Colonic mucosa (tissue), 4 donors: Measurements from ENCODE around the gene ZNF17. TPM values are rescaled to one million over a fixed set of nuclear protein-coding genes. Genes with fewer than 3 reads are reported as not detected.

Experiments used
- DNase-seq: peaks from one replicate; pipeline ENCODE4 v3.0.0-alpha.2; 2020
- H3K27ac ChIP-seq: fragments of 200-600 bp; one replicate; pipeline ENCODE4 v1.8.0; 2021
- H3K27me3 ChIP-seq: fragments of 200-600 bp; one replicate; pipeline ENCODE4 v1.8.0; 2021
- H3K36me3 ChIP-seq: fragments of 200-600 bp; one replicate; pipeline ENCODE4 v1.8.0; 2021
- H3K4me1 ChIP-seq: fragments of 200-600 bp; one replicate; pipeline ENCODE4 v1.8.0; 2021; ENCODE audit warnings: mild to moderate bottlenecking
- H3K4me3 ChIP-seq: fragments of 200-600 bp; one replicate; pipeline ENCODE4 v1.8.0; 2021
- H3K9ac ChIP-seq, 2 donors: one replicate each; pipeline ENCODE4 v1.7.0; 2013; ENCODE audit warnings: control low read depth in 2 of 2, low read depth in 2 of 2, low read length in 2 of 2
- H3K9me3 ChIP-seq: fragments of 200-600 bp; one replicate; pipeline ENCODE4 v1.8.0; 2021
- intact Hi-C: fragments of 100-400 bp; cut with DNase I; formaldehyde crosslinking; loops from one replicate; pipeline ENCODE4 v1.14.1; 2022
- total RNA-seq, 2 donors: library from RNA; stranded (reverse); fragmentation: NEBNext Ultra II Directional in 1 of 2; extraction: Animal tissue kit (Norgen Biotek cat#: 25700) in 1 of 2; gene quantifications; one replicate each; pipeline ENCODE4 v1.2.1, GENCODE V29; 2021
- TF ChIP-seq, protein P1 (sequence below): fragments of 200-600 bp; IDR thresholded peaks from one replicate; pipeline ENCODE4 v1.8.0; 2022; ENCODE audit warnings: antibody characterized with exemption, mild to moderate bottlenecking
- donor health status: healthy.
- donor health status: DM: no; HTN: no; CAD: no.
- donor health status: DM: no; HTN: no; CAD: no.

The ZNF17 gene
- total RNA-seq, 2 donors from 2014 or later: 6.2 to 6.9 TPM

DNA sequence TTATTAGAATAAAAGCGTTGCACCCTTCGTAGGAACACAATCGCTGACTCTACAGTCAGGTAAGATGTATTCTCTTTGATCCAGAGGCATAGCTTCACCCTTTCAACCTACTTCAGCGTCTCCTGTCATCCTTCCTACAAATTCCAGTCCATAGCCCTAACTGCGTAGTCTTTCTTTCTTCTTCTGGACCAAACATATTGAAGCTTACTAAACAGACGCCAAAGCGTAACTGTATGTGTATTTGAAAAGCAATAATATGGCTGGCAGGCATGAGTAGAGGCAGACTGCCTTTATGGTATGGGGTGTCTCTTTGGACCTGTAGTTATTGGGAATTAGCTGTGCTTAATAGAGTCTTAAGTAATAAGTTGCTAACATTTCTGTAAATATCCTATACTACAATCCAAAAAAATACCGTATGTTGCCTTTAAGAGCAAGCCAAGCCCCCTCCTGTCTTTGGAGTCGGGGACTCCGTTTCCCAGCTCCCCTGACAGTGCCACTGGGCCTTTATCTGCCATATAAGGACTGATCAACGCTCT lies 21.7 kb upstream of the ZNF17 start:
- DNase-seq: no peak
- H3K9ac ChIP-seq: peak overlapping the region in 1 of 2 donors; percentile 82
- no peaks in the 10 kb centered on the region for H3K27me3 ChIP-seq
- intact Hi-C loops: no loop called here
- no peaks in the 10 kb centered on the region for H3K9me3 ChIP-seq
- TF ChIP-seq, protein P1, sequence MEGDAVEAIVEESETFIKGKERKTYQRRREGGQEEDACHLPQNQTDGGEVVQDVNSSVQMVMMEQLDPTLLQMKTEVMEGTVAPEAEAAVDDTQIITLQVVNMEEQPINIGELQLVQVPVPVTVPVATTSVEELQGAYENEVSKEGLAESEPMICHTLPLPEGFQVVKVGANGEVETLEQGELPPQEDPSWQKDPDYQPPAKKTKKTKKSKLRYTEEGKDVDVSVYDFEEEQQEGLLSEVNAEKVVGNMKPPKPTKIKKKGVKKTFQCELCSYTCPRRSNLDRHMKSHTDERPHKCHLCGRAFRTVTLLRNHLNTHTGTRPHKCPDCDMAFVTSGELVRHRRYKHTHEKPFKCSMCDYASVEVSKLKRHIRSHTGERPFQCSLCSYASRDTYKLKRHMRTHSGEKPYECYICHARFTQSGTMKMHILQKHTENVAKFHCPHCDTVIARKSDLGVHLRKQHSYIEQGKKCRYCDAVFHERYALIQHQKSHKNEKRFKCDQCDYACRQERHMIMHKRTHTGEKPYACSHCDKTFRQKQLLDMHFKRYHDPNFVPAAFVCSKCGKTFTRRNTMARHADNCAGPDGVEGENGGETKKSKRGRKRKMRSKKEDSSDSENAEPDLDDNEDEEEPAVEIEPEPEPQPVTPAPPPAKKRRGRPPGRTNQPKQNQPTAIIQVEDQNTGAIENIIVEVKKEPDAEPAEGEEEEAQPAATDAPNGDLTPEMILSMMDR: no peak
- no peaks in the 10 kb centered on the region for H3K36me3 ChIP-seq
- no peaks in the 10 kb centered on the region for H3K4me1 ChIP-seq
- H3K27ac ChIP-seq: peak overlapping the region; percentile 65
- peak overlapping the region; percentile 53 for H3K4me3 ChIP-seq

DNA sequence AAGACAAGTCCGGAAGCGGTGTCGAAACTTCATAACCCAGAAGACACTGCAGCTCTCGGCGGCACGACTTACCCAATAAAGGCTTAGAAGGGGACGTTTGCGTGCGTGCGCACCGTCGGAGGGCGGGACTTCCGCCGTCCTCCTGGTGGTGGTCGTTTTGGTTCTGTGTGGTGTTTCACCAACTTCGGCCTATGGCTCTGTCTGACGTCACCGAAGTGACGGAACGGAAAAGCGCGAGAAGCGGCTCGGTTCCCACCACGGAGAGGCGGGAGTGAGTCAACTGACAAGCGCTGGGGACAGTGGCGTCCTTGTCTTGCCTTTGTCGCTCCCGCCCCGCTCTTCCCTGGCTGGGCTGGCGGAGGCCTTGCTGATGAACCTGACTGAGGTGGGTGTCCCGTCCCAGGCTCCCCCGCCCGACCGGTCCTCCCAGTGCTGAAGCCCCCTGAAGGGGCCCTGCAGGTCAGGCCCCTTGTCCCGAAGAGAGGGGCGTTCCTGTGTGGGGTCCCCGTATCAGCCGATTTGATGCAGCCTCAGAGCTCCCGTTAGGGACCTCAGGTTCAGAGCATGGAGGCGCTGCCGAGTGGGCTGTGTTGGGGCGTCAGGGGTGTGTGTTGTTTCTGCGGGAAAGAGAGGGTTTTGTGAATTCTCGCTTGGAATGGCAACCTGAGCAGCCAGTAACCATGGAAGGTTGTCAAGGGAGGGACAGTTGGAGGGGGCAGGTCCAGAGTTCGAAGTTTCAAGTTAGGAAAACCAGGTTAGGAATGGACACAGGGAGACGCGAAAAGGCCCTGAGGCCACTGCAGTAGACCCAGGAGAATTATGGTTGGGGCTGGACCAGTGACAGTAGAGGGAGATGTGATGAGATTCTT lies 21.0 kb upstream of the ZNF17 start, which contains the start of gene ZNF548:
Gene ZNF548, plus strand, starts transcription at position 125 of the 869 bp plus-strand sequence. Its CDS starts 246 bp downstream, at position 371.
- Histone ChIP-seq H3K27ac (peak within 1 kb of the TSS; percentile 65), H3K4me3 (peak within 1 kb of the TSS; percentile 53), H3K36me3 (no peaks in the 10 kb centered on the region), H3K4me1 (no peaks in the 10 kb centered on the region), H3K27me3 (no peaks in the 10 kb centered on the region), H3K9ac (peak within 1 kb of the TSS; percentile 82 to 88), H3K9me3 (no peaks in the 10 kb centered on the region)
- TF ChIP-seq, protein P1: no peak
- DNase-seq: peak; percentile 93
- intact Hi-C loops: no loop called here

GRCh38 chr19:57395710-57396109 lies 15.3 kb upstream of the ZNF17 start:
- intact Hi-C loops: no loop called here
- TF ChIP-seq, protein P1: no peak
- Histone ChIP-seq H3K4me1 (no peaks in the 10 kb centered on the region), H3K36me3 (peaks cover 12% of the 10 kb centered on the region), H3K4me3 (no peak overlapping the region), H3K9ac (no peak overlapping the region), H3K9me3 (no peaks in the 10 kb centered on the region), H3K27me3 (no peaks in the 10 kb centered on the region), H3K27ac (no peak overlapping the region)
- no peak for DNase-seq

DNA sequence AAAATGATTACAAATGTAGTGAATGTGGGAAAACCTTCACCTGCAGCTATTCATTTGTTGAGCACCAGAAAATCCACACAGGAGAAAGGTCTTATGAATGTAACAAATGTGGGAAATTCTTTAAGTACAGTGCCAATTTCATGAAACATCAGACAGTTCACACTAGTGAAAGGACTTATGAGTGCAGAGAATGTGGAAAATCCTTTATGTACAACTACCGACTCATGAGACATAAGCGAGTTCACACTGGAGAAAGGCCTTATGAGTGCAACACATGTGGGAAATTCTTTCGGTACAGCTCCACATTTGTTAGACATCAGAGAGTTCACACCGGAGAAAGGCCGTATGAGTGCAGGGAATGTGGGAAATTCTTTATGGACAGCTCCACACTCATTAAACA lies 12.1 kb upstream of the ZNF17 start:
- TF ChIP-seq, protein P1: no peak
- Histone ChIP-seq H3K4me3 (no peak overlapping the region), H3K9me3 (no peaks in the 10 kb centered on the region), H3K27me3 (no peaks in the 10 kb centered on the region), H3K36me3 (peaks cover 12% of the 10 kb centered on the region), H3K9ac (no peak overlapping the region), H3K27ac (no peak overlapping the region), H3K4me1 (no peaks in the 10 kb centered on the region)
- DNase-seq: no peak
- intact Hi-C loops: no loop called here

- Histone ChIP-seq H3K4me1 (no peaks in the 10 kb centered on the region), H3K4me3 (no peak overlapping the region), H3K27ac (no peak overlapping the region), H3K9me3 (no peaks in the 10 kb centered on the region), H3K9ac (no peak overlapping the region), H3K36me3 (peaks cover under 1% of the 10 kb centered on the region), H3K27me3 (no peaks in the 10 kb centered on the region)
- intact Hi-C loops: no loop called here
- TF ChIP-seq, protein P1: no peak
- DNase-seq: no peak
These were observed 7.0 kb upstream of the ZNF17 start for GRCh38 chr19:57403737-57404563.
